GM12801 (cell line): ENCODE data around the gene SLC30A3.

Experiments
- TF ChIP-seq, protein P1 (sequence below): IDR thresholded peaks from one replicate; pipeline ENCODE4 v1.5.1; 2011; ENCODE audit warnings: control low read depth; ENCODE audit not compliant: insufficient read length; ENCODE audit errors: extremely low read depth

The SLC30A3 gene

GRCh38 chr2:27209621-27210401 is 53.0 kb downstream of the SLC30A3 start:
- TF ChIP-seq, protein P1, sequence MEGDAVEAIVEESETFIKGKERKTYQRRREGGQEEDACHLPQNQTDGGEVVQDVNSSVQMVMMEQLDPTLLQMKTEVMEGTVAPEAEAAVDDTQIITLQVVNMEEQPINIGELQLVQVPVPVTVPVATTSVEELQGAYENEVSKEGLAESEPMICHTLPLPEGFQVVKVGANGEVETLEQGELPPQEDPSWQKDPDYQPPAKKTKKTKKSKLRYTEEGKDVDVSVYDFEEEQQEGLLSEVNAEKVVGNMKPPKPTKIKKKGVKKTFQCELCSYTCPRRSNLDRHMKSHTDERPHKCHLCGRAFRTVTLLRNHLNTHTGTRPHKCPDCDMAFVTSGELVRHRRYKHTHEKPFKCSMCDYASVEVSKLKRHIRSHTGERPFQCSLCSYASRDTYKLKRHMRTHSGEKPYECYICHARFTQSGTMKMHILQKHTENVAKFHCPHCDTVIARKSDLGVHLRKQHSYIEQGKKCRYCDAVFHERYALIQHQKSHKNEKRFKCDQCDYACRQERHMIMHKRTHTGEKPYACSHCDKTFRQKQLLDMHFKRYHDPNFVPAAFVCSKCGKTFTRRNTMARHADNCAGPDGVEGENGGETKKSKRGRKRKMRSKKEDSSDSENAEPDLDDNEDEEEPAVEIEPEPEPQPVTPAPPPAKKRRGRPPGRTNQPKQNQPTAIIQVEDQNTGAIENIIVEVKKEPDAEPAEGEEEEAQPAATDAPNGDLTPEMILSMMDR: no peak

GRCh38 chr2:27208486-27209050 is 54.3 kb downstream of the SLC30A3 start:
- TF ChIP-seq, protein P1: no peak

DNA sequence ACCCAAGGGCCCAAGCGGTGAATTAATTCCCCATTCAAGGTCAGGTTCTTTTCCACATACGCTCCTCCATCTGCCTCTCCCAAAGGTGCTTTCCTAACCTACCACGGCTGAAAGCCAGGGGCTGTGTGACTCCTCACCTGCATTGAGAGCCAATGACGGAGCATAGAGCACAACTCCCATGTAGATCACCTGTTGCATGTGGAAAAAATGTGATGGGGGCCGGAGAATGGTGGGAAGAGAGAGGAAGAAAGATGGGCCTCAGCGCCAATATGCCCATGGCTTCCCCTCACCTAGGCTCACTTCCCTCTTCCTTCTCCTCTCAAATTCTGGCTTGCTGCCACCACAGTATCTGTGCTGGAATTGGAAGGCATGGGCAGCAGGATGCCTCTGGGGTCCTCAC is 56.5 kb downstream of the SLC30A3 start:
- TF ChIP-seq, protein P1: no peak

- TF ChIP-seq, protein P1: no peak
Measured at GRCh38 chr2:27205206-27205605, 57.6 kb downstream of the SLC30A3 start.

DNA sequence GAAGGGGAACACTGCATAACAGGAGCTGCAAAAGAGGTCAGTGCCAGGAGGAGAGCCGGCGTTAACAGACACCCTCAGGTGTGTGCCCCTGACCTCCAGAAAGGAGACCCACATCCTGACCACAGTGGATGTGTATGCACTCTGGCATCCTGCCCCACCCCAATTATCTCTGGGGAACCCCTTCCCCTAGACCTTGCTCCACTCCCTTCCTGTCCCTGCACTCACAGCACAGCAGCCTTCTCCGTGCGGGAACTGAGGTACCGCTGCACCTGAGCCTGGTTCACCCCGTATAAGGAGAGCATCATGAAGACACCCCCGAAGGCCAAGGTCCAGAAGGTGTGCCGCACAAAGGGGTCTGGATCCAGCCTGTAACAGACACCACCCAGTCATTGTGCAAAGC is 58.3 kb downstream of the SLC30A3 start:
- TF ChIP-seq, protein P1: no peak

DNA sequence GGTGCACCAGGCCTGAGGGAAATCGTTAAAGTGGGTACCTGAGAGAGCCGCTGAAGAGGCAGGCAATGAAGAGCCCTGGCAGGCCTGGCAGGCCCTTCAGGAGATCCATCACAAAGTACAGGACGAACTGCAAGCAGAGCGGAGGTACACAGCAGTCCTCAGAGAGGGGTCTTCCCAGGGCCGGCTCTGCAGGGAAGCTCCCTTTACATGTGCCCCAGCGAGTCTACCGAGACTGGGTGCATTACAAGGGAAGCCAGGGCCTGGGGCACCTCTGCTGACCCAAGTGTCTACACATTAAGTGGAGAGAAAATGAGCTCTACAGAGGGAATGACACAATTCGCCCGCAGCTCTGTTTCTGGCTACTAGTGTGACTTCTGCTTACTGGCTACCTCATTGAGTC is 59.1 kb downstream of the SLC30A3 start:
- TF ChIP-seq, protein P1: no peak
